ENCODE data around the gene SDSL.

DNA sequence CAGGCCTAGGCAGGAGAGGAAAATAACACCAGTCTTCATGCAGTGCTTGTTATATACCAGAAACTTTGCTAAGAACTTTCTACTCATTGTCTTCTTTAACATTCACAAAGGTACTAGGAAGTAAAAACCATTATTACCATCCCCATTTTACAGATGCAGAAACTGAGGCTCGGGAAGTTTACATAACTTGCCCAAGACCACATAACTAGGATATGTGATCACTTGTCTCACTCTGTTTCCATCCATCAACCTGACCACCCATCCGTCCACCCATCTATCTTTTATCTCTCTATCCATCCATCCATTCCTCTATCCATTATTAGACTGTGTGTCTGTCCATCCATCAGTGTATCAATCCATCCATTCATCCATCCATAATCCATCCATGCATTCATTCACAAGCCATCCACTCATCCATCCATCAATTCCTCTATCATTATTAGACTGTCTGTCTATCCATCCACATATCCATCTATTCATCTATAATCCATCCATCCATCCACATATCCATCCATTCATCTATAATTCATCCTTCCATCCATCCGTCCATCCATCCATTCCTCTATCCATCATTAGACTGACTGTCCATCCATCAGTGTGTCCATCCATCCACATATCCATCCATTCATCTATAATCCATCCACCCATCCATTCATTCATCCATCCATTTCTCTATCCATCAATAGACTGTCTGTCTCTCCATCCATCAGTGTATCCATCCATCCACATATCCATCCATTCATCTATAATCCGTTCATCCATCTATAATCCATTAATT lies 16.5 kb downstream of the SDSL start:
- TF ChIP-seq, protein P1, sequence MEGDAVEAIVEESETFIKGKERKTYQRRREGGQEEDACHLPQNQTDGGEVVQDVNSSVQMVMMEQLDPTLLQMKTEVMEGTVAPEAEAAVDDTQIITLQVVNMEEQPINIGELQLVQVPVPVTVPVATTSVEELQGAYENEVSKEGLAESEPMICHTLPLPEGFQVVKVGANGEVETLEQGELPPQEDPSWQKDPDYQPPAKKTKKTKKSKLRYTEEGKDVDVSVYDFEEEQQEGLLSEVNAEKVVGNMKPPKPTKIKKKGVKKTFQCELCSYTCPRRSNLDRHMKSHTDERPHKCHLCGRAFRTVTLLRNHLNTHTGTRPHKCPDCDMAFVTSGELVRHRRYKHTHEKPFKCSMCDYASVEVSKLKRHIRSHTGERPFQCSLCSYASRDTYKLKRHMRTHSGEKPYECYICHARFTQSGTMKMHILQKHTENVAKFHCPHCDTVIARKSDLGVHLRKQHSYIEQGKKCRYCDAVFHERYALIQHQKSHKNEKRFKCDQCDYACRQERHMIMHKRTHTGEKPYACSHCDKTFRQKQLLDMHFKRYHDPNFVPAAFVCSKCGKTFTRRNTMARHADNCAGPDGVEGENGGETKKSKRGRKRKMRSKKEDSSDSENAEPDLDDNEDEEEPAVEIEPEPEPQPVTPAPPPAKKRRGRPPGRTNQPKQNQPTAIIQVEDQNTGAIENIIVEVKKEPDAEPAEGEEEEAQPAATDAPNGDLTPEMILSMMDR (conservative IDR thresholded peaks at IDR 0.05): no peak
- TF ChIP-seq ZFX (IDR thresholded peaks at IDR 0.05): no peak
